Immature natural killer cell (primary cell): Measurements from ENCODE around the gene BEST1. TPM values are rescaled to one million over a fixed set of nuclear protein-coding genes. Genes with fewer than 3 reads are reported as not detected.

Experiments used
- DNase-seq, 3 donors: peaks; one replicate each; pipeline ENCODE4 v3.0.0; 2022; ENCODE audit warnings: mixed read lengths in 1 of 3
- H3K27ac Mint-ChIP-seq, 6 donors: one replicate each; pipeline ENCODE4 v1.8.0; 2020; ENCODE audit warnings: mixed read lengths in 6 of 6, mild to moderate bottlenecking in 5 of 6, inconsistent platforms in 4 of 6, moderate library complexity in 3 of 6
- H3K27me3 Mint-ChIP-seq, 3 donors: one replicate each; pipeline ENCODE4 v1.8.0; 2020 to 2021; ENCODE audit warnings: low read depth in 3 of 3, mild to moderate bottlenecking in 3 of 3, mixed read lengths in 3 of 3, moderate library complexity in 3 of 3, inconsistent platforms in 1 of 3
- H3K36me3 Mint-ChIP-seq, 3 donors: one replicate each; pipeline ENCODE4 v1.8.0; 2020; ENCODE audit warnings: mixed read lengths in 3 of 3, inconsistent platforms in 2 of 3, mild to moderate bottlenecking in 2 of 3
- H3K4me1 Mint-ChIP-seq, 2 donors: one replicate each; pipeline ENCODE4 v1.8.0; 2020; ENCODE audit warnings: inconsistent platforms in 2 of 2, mild to moderate bottlenecking in 2 of 2, mixed read lengths in 2 of 2, moderate library complexity in 1 of 2
- H3K4me3 Mint-ChIP-seq, 5 donors: one replicate each; pipeline ENCODE4 v1.8.0; 2020; ENCODE audit warnings: mild to moderate bottlenecking in 5 of 5, mixed read lengths in 5 of 5, inconsistent platforms in 3 of 5, moderate library complexity in 3 of 5
- H3K9me3 Mint-ChIP-seq, 6 donors: one replicate each; pipeline ENCODE4 v1.8.0; 2020; ENCODE audit warnings: mild to moderate bottlenecking in 6 of 6, mixed read lengths in 6 of 6, inconsistent platforms in 4 of 6, moderate library complexity in 3 of 6
- polyA plus RNA-seq, 3 donors: library from polyadenylated mRNA; unstranded; fragments of 300-500 nt; fragmentation: Illumina TruSeq; gene quantifications; one replicate each; pipeline ENCODE4 v1.2.3, GENCODE V29; 2021

Gene BEST1
- 1 to 10 TPM in 2 of 3 donors, under 1 TPM in 1; 0.64 to 1.1 (median 1.0) TPM for polyA plus RNA-seq

DNA sequence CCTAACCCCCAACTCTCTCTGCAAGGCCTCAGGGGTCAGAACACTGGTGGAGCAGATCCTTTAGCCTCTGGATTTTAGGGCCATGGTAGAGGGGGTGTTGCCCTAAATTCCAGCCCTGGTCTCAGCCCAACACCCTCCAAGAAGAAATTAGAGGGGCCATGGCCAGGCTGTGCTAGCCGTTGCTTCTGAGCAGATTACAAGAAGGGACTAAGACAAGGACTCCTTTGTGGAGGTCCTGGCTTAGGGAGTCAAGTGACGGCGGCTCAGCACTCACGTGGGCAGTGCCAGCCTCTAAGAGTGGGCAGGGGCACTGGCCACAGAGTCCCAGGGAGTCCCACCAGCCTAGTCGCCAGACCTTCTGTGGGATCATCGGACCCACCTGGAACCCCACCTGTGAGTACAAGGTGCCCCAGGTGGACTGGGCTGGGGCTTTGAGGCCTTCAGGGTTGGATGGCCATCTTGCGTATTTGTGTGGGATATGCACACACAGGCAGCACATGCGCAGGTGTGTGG lies at the start of gene BEST1:
Gene BEST1, plus strand, starts transcription at position 317 of the 513 bp plus-strand sequence. CDS start 1,456 bp downstream, outside the sequence.
- peaks cover 0 to 2% (median 0%) of the 10 kb centered on the region in 6 donors for H3K9me3 Mint-ChIP-seq
- H3K4me1 Mint-ChIP-seq: no peaks in the 10 kb centered on the region
- H3K27ac Mint-ChIP-seq: peak within 1 kb of the TSS in 1 of 6 donors; percentile 7
- peaks cover 2 to 23% (median 11%) of the 10 kb centered on the region in 3 donors for H3K27me3 Mint-ChIP-seq
- no peak for DNase-seq
- H3K4me3 Mint-ChIP-seq: no peak within 1 kb of the TSS
- no peaks in the 10 kb centered on the region for H3K36me3 Mint-ChIP-seq

DNA sequence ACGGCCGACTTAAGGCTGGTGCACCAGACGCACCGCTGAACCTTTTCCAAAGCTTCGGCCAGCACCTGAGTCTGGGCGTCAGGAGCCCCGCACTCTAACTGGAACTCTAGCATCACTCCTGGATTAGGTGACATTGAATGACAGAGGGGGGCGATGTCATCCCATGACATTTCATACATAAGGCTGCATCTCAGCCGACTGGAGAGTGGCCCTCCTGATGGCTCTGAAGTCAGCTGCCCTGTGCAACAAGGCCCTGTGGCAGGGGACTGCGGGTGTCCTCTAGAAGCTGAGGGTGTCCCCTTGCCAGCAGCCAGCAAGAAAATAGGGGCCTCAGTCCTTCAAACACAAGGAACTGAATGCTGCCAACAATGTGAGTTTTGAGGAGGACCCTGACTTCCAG lies 48.8 kb upstream of the BEST1 start:
- Mint-ChIP-seq H3K4me3 (no peak overlapping the region), H3K27me3 (peaks cover 3 to 8% (median 6%) of the 10 kb centered on the region in 3 donors), H3K4me1 (peaks cover 5 to 6% of the 10 kb centered on the region in 2 donors), H3K36me3 (no peaks in the 10 kb centered on the region), H3K27ac (no peak overlapping the region), H3K9me3 (no peaks in the 10 kb centered on the region)
- no peak for DNase-seq

GRCh38 chr11:61902313-61902712 lies 47.8 kb upstream of the BEST1 start:
- Mint-ChIP-seq H3K36me3 (no peaks in the 10 kb centered on the region), H3K27ac (no peak overlapping the region)

GRCh38 chr11:61903845-61904244 lies 46.3 kb upstream of the BEST1 start:
- H3K4me1 Mint-ChIP-seq: peaks cover 5 to 6% of the 10 kb centered on the region in 2 donors
- H3K27me3 Mint-ChIP-seq: peaks cover 3 to 8% (median 4%) of the 10 kb centered on the region in 3 donors
- H3K27ac Mint-ChIP-seq: no peak overlapping the region
- H3K36me3 Mint-ChIP-seq: no peaks in the 10 kb centered on the region
- H3K4me3 Mint-ChIP-seq: no peak overlapping the region
- DNase-seq: no peak
- no peaks in the 10 kb centered on the region for H3K9me3 Mint-ChIP-seq

More at GRCh38 chr11:61902313-61902712, 47.8 kb upstream of the BEST1 start:
- H3K27me3 Mint-ChIP-seq: peaks cover 3 to 8% (median 6%) of the 10 kb centered on the region in 3 donors
- no peak overlapping the region for H3K4me3 Mint-ChIP-seq
- DNase-seq: no peak
- peaks cover 5 to 6% of the 10 kb centered on the region in 2 donors for H3K4me1 Mint-ChIP-seq
- H3K9me3 Mint-ChIP-seq: no peaks in the 10 kb centered on the region

GRCh38 chr11:61904539-61905048 lies 45.6 kb upstream of the BEST1 start:
- Mint-ChIP-seq H3K27me3 (peaks cover 0 to 3% (median 1%) of the 10 kb centered on the region in 3 donors), H3K4me1 (no peaks in the 10 kb centered on the region), H3K36me3 (no peaks in the 10 kb centered on the region), H3K4me3 (no peak overlapping the region), H3K27ac (no peak overlapping the region), H3K9me3 (no peaks in the 10 kb centered on the region)
- no peak for DNase-seq

- H3K27me3 Mint-ChIP-seq: peaks cover 0 to 3% (median 1%) of the 10 kb centered on the region in 3 donors
- H3K4me1 Mint-ChIP-seq: no peaks in the 10 kb centered on the region
- no peak for DNase-seq
- no peak overlapping the region for H3K4me3 Mint-ChIP-seq
- H3K9me3 Mint-ChIP-seq: no peaks in the 10 kb centered on the region
- no peak overlapping the region for H3K27ac Mint-ChIP-seq
- no peaks in the 10 kb centered on the region for H3K36me3 Mint-ChIP-seq
These were observed 45.0 kb upstream of the BEST1 start for GRCh38 chr11:61905067-61905696.

GRCh38 chr11:61905801-61906521 lies 44.2 kb upstream of the BEST1 start:
- no peak for DNase-seq
- no peaks in the 10 kb centered on the region for H3K4me1 Mint-ChIP-seq
- no peak overlapping the region for H3K4me3 Mint-ChIP-seq
- no peaks in the 10 kb centered on the region for H3K9me3 Mint-ChIP-seq
- H3K36me3 Mint-ChIP-seq: no peaks in the 10 kb centered on the region
- no peak overlapping the region for H3K27ac Mint-ChIP-seq
- H3K27me3 Mint-ChIP-seq: peaks cover 0 to 1% (median 0%) of the 10 kb centered on the region in 3 donors

DNA sequence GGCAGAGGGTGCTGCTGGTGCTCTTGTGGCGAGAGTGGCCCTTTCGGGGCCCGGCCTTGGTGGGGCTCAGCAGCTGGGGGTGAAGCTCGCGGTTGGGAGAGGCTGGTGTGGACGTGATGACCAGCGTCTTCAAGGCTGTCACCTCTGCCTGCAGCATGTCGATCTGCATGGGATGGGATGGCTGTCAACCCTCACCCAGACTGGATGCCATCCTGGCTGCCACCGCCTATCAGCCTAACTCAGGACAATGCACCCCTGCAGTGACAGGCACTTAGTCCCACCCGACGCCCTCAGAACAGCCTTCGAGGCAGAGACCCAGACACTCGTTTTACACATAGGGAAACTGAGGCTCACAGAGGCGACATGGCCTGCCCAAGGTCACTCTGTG lies 43.6 kb upstream of the BEST1 start:
- no peak overlapping the region for H3K27ac Mint-ChIP-seq
- H3K9me3 Mint-ChIP-seq: no peaks in the 10 kb centered on the region
- no peaks in the 10 kb centered on the region for H3K4me1 Mint-ChIP-seq
- no peak overlapping the region for H3K4me3 Mint-ChIP-seq
- no peaks in the 10 kb centered on the region for H3K36me3 Mint-ChIP-seq
- DNase-seq: no peak
- H3K27me3 Mint-ChIP-seq: no peaks in the 10 kb centered on the region

DNA sequence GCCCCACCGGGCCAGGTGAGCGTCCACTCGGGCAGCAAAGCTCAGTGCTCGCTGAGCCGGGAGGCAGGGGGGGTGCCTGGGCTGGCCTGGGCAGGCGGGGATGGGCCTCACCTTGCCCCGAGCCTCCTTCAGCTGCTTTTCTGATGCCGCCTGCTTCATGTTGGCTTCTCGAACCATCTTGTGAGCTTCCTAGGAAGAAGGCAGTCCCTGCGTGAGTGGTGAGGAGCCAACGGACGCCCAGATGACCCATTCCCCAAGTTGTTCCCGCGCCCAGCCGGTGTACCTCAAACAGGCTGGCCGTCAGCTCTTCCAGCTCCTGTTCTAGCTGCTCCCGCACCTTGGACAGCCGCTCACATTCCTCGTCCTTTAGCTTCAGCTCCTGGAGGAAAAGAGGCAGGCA lies 42.9 kb upstream of the BEST1 start:
- Mint-ChIP-seq H3K27ac (no peak overlapping the region), H3K27me3 (no peaks in the 10 kb centered on the region), H3K9me3 (no peaks in the 10 kb centered on the region), H3K4me1 (no peaks in the 10 kb centered on the region), H3K4me3 (no peak overlapping the region), H3K36me3 (no peaks in the 10 kb centered on the region)
- no peak for DNase-seq

GRCh38 chr11:61907871-61908729 lies 42.1 kb upstream of the BEST1 start:
- Mint-ChIP-seq H3K36me3 (no peaks in the 10 kb centered on the region), H3K9me3 (no peaks in the 10 kb centered on the region), H3K4me1 (no peaks in the 10 kb centered on the region), H3K27ac (peak overlapping the region in 1 of 6 donors; percentile 59), H3K4me3 (no peak overlapping the region), H3K27me3 (peaks cover 0 to 4% (median 0%) of the 10 kb centered on the region in 3 donors)
- no peak for DNase-seq

DNA sequence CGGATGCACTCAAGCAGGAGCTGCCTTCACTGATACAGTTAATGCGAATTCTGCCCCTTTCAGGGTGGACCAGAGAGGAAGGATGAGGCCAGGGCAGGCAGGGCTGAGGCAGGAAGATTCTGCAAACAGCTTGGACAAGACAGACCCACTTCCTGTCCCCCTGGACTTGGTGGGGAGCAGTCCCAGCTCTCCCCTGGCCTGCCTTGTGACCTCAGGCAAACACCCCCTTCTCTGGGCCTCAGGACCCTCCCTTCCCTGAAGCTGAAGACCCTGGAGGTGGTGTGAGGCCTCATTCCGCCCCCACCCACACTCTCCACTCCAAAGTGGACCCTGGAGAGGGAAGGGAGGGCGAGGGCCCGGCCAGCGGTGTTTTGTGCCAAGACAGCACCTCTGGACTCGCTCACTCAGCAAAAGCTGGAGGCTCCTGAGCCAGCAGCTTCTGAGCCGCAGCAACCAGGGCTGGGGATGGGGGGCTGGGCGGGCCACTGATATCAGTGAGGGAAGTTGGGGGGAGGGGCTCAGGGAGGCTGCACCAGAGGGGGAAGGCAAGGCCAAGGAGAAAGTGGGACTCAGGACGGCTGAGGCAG lies 41.3 kb upstream of the BEST1 start:
- no peaks in the 10 kb centered on the region for H3K4me1 Mint-ChIP-seq
- DNase-seq: no peak
- peak overlapping the region in 1 of 6 donors; percentile 59 for H3K27ac Mint-ChIP-seq
- no peaks in the 10 kb centered on the region for H3K9me3 Mint-ChIP-seq
- peaks cover 0 to 4% (median 0%) of the 10 kb centered on the region in 3 donors for H3K27me3 Mint-ChIP-seq
- no peak overlapping the region for H3K4me3 Mint-ChIP-seq
- no peaks in the 10 kb centered on the region for H3K36me3 Mint-ChIP-seq

- no peak for DNase-seq
These were observed 39.7 kb upstream of the BEST1 start for GRCh38 chr11:61910187-61911127.

More at GRCh38 chr11:61910187-61911127, 39.7 kb upstream of the BEST1 start:
- Mint-ChIP-seq H3K4me3 (no peak overlapping the region), H3K27ac (no peak overlapping the region), H3K4me1 (no peaks in the 10 kb centered on the region), H3K36me3 (no peaks in the 10 kb centered on the region), H3K27me3 (peaks cover 0 to 8% (median 0%) of the 10 kb centered on the region in 3 donors), H3K9me3 (no peaks in the 10 kb centered on the region)
